H9 (cell line): ENCODE results near the gene SCN4A. TPM values are rescaled to one million over a fixed set of nuclear protein-coding genes. Genes with fewer than 3 reads are reported as not detected.

Source experiments
- DNase-seq: peaks from one replicate; pipeline ENCODE4 v3.0.0-alpha.2; 2017
- H2AFZ ChIP-seq: one replicate; pipeline ENCODE4 v1.6.1; 2013; ENCODE audit warnings: mild to moderate bottlenecking, low read length, control low read depth, moderate library complexity
- H2AK5ac ChIP-seq: 2 replicates; pipeline ENCODE4 v1.6.1; 2013; ENCODE audit warnings: low read length, control low read depth, mixed read lengths; ENCODE audit not compliant: insufficient read length
- H2BK120ac ChIP-seq: one replicate; pipeline ENCODE4 v1.6.1; 2013; ENCODE audit warnings: low read depth, mild to moderate bottlenecking, low read length, control low read depth, inconsistent platforms; ENCODE audit not compliant: poor library complexity, severe bottlenecking
- H2BK12ac ChIP-seq: 2 replicates; pipeline ENCODE4 v1.6.1; 2013; ENCODE audit warnings: low read length, control low read depth, mixed read lengths, low read depth; ENCODE audit not compliant: insufficient read length
- H2BK15ac ChIP-seq: 2 replicates; pipeline ENCODE4 v1.6.1; 2013; ENCODE audit warnings: low read depth, low read length, control low read depth
- H2BK20ac ChIP-seq: one replicate; pipeline ENCODE4 v1.6.1; 2013; ENCODE audit warnings: low read depth, mild to moderate bottlenecking, low read length, control low read depth, inconsistent platforms; ENCODE audit not compliant: poor library complexity, severe bottlenecking
- H2BK5ac ChIP-seq: 2 replicates; pipeline ENCODE4 v1.6.1; 2013; ENCODE audit warnings: low read length, control low read depth, mixed read lengths; ENCODE audit not compliant: insufficient read length
- H3K14ac ChIP-seq: 2 replicates; pipeline ENCODE4 v1.6.1; 2013; ENCODE audit warnings: low read length, control low read depth; ENCODE audit not compliant: insufficient read depth
- H3K18ac ChIP-seq: 2 replicates; pipeline ENCODE4 v1.6.1; 2013; ENCODE audit warnings: low read depth, mild to moderate bottlenecking, mixed read lengths, low read length, control low read depth; ENCODE audit not compliant: insufficient read length
- H3K23ac ChIP-seq: 2 replicates; pipeline ENCODE4 v1.6.1; 2013; ENCODE audit warnings: low read length, control low read depth, mixed read lengths, low read depth; ENCODE audit not compliant: insufficient read length
- H3K23me2 ChIP-seq: 2 replicates; pipeline ENCODE4 v1.6.1; 2013; ENCODE audit warnings: low read depth, mild to moderate bottlenecking, mixed read lengths, low read length, control low read depth; ENCODE audit not compliant: insufficient read length, poor library complexity, severe bottlenecking
- H3K27ac ChIP-seq: 2 replicates; pipeline ENCODE4 v1.5.1; 2013; ENCODE audit warnings: low read length, control low read depth, mixed read lengths, low read depth; ENCODE audit not compliant: insufficient read length
- H3K27me3 ChIP-seq: 2 replicates; pipeline ENCODE4 v1.6.1; 2013; ENCODE audit warnings: low read length, control low read depth, inconsistent platforms; ENCODE audit not compliant: insufficient read depth
- H3K4ac ChIP-seq: 2 replicates; pipeline ENCODE4 v1.6.1; 2013; ENCODE audit warnings: low read depth, mild to moderate bottlenecking, control low read depth, inconsistent platforms, low read length, moderate library complexity
- H3K4me1 ChIP-seq: 2 replicates; pipeline ENCODE4 v1.6.1; 2013; ENCODE audit warnings: low read length, control low read depth, inconsistent platforms; ENCODE audit not compliant: insufficient read depth
- H3K4me2 ChIP-seq: 2 replicates; pipeline ENCODE4 v1.6.1; 2013; ENCODE audit warnings: low read length, control low read depth, mixed read lengths; ENCODE audit not compliant: insufficient read length, insufficient read depth
- H3K56ac ChIP-seq: 2 replicates; pipeline ENCODE4 v1.6.1; 2013; ENCODE audit warnings: low read depth, mild to moderate bottlenecking, mixed read lengths, low read length, control low read depth; ENCODE audit not compliant: insufficient read length
- H3K79me1 ChIP-seq: 2 replicates; pipeline ENCODE4 v1.6.1; 2013; ENCODE audit warnings: low read depth, mild to moderate bottlenecking, moderate library complexity, low read length, control low read depth, inconsistent platforms; ENCODE audit not compliant: insufficient read depth, poor library complexity, severe bottlenecking
- H3K79me2 ChIP-seq: 2 replicates; pipeline ENCODE4 v1.6.1; 2013; ENCODE audit warnings: low read length, control low read depth, inconsistent platforms; ENCODE audit not compliant: insufficient read depth
- H3K9ac ChIP-seq: 2 replicates; pipeline ENCODE4 v1.6.1; 2013; ENCODE audit warnings: low read length, control low read depth, mixed read lengths; ENCODE audit not compliant: insufficient read length; ENCODE audit errors: extremely low read depth
- H3K9me3 ChIP-seq: one replicate; pipeline ENCODE4 v1.6.1; 2013; ENCODE audit warnings: low read depth, low read length, inconsistent platforms; ENCODE audit not compliant: control insufficient read depth
- H3T11ph ChIP-seq: one replicate; pipeline ENCODE4 v1.6.1; 2013; ENCODE audit warnings: mild to moderate bottlenecking, low read length, control low read depth, inconsistent platforms
- H4K20me1 ChIP-seq: one replicate; pipeline ENCODE4 v1.6.1; 2013; ENCODE audit not compliant: control insufficient read depth, insufficient read length, insufficient read depth
- H4K5ac ChIP-seq: 2 replicates; pipeline ENCODE4 v1.6.1; 2013; ENCODE audit warnings: low read depth, mild to moderate bottlenecking, mixed read lengths, low read length, control low read depth; ENCODE audit not compliant: insufficient read length
- H4K8ac ChIP-seq: replicated peaks from 2 replicates; pipeline ENCODE4 v1.6.1; 2013; ENCODE audit warnings: low read length, control low read depth, mixed read lengths, low read depth; ENCODE audit not compliant: insufficient read length
- H4K91ac ChIP-seq: 2 replicates; pipeline ENCODE4 v1.6.1; 2013; ENCODE audit warnings: low read depth, mild to moderate bottlenecking, moderate library complexity, mixed read lengths, low read length, control low read depth; ENCODE audit not compliant: insufficient read length
- H3K27ac Mint-ChIP-seq, 3 experiments: 2 replicates in 2 of 3; 3 replicates in 1 of 3; pipeline ENCODE4 v1.8.0; 2020 to 2021; ENCODE audit warnings: mixed read lengths in 3 of 3, mild to moderate bottlenecking in 1 of 3, moderate library complexity in 1 of 3
- H3K27me3 Mint-ChIP-seq: 2 replicates; pipeline ENCODE4 v1.8.0; 2021; ENCODE audit warnings: low read depth, mild to moderate bottlenecking, moderate library complexity, mixed read lengths
- H3K36me3 Mint-ChIP-seq, 3 experiments: 2 replicates in 2 of 3; 3 replicates in 1 of 3; pipeline ENCODE4 v1.8.0; 2020 to 2021; ENCODE audit warnings: low read depth in 3 of 3, mixed read lengths in 3 of 3; ENCODE audit not compliant: insufficient read depth in 1 of 3
- H3K4me1 Mint-ChIP-seq, 2 experiments: 2 replicates each; pipeline ENCODE4 v1.8.0; 2020; ENCODE audit warnings: mixed read lengths in 2 of 2
- H3K4me3 Mint-ChIP-seq, 2 experiments: 2 replicates in 1 of 2; 3 replicates in 1 of 2; pipeline ENCODE4 v1.8.0; 2020 to 2021; ENCODE audit warnings: mild to moderate bottlenecking in 2 of 2, mixed read lengths in 2 of 2, moderate library complexity in 1 of 2
- H3K9me3 Mint-ChIP-seq, 2 experiments: 2 replicates in 1 of 2; 3 replicates in 1 of 2; pipeline ENCODE4 v1.8.0; 2020; ENCODE audit warnings: mild to moderate bottlenecking in 2 of 2, mixed read lengths in 2 of 2, moderate library complexity in 1 of 2
- WGBS: extraction: QIAGEN DNeasy Blood & Tissue Kit; methylation state at CpG from one replicate; pipeline ENCODE4 v1.1.7; 2013; ENCODE audit warnings: missing lambda C conversion rate, low lambda C conversion rate, mixed read lengths; ENCODE audit not compliant: insufficient read length; ENCODE audit errors: extremely low coverage; 5-methylcytosine and 5-hydroxymethylcytosine counted together
- total RNA-seq: library from RNA; stranded (reverse); gene quantifications from 2 replicates; pipeline ENCODE4 v1.2.1, GENCODE V29; 2021
- TF ChIP-seq, protein P1 (sequence below): fragments of 200-600 bp; sonication (generic); conservative IDR thresholded peaks from 3 replicates; pipeline ENCODE4 v1.8.0; 2021; ENCODE audit warnings: antibody characterized with exemption, mild to moderate bottlenecking

Gene SCN4A
- total RNA-seq, 1 experiment from 2014 or later, result 5.8 TPM

DNA sequence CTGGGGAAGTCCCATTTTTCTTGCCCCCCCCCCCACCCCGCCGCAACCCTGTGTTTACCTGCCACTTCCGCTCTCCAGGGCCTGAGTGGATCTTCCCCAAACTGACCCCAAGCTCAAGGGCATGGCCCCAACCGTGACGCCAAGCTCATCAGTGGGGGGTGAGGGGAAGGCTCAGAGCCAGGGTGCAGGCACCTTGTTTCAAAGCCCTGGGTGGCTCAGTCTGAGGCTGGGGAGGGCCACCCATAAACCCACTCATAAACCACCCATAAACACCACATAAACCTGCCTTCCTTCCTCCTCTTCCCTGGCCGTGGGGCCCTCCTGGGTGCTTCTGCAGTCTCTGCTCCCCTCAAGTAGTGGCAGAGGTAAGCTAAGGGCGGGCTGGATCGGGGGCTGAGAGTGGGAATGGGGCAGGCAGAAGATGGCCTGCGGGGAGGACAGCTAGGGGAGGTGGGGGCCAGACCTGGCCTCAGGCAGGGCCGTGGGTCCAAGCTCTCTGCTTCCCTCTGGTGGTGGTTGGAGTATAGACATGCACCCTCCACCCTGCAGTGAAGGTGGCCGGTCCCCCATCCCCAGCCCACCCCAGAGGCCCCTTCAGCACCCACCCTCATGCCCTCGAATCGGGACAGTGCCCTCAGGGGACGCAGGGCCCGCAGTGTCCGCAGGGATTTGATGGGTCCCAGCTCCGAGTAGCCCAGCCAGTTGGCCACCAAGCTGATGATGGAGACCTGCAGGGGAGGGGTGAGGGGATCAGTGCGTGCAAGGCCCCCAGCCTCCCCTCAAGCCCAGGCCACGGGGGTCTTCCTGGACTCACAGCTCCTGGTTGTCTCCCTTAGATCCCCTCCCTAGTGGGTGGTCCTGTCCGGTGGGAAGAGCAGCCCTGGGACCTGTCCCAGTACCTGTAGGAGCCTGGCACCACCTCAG lies 26.0 kb downstream of the SCN4A start:
- H3K9me3 ChIP-seq, result no peaks in the 10 kb centered on the region
- no peaks in the 10 kb centered on the region for H3K23me2 ChIP-seq
- H3K27me3 ChIP-seq, result no peaks in the 10 kb centered on the region
- H3K4me1 ChIP-seq, result no peaks in the 10 kb centered on the region
- no peak overlapping the region for H2BK120ac ChIP-seq
- no peak overlapping the region for H3K27ac Mint-ChIP-seq
- no peak overlapping the region for H2BK20ac ChIP-seq
- no peaks in the 10 kb centered on the region for H3K79me1 ChIP-seq
- no peaks in the 10 kb centered on the region for H3K9me3 Mint-ChIP-seq
- H3K18ac ChIP-seq, result no peak overlapping the region
- H4K5ac ChIP-seq, result no peak overlapping the region
- H3K4me1 Mint-ChIP-seq, result peaks cover 2 to 6% of the 10 kb centered on the region in 2 experiments; a peak in 2 of 4 replicates
- no peak overlapping the region for H2BK5ac ChIP-seq
- H3K36me3 Mint-ChIP-seq, result peaks cover under 1 to 18% (median 8%) of the 10 kb centered on the region in 3 experiments; a peak in 6 of 7 replicates
- no peak overlapping the region for H3K27ac ChIP-seq
- peak; percentile 74 for DNase-seq
- H4K91ac ChIP-seq, result no peak overlapping the region
- no peak overlapping the region for H3K4me3 Mint-ChIP-seq
- WGBS, result no CpG with 5 or more reads among the region's 20 CpGs
- no peak overlapping the region for H2AK5ac ChIP-seq
- no peak overlapping the region for H3K23ac ChIP-seq
- no peak overlapping the region for H2BK15ac ChIP-seq
- peaks cover 3% of the 10 kb centered on the region; the same call in 1 of the 2 replicates for H3K27me3 Mint-ChIP-seq
- H3K79me2 ChIP-seq, result no peaks in the 10 kb centered on the region
- H3K14ac ChIP-seq, result no peak overlapping the region
- H2AFZ ChIP-seq, result no peak overlapping the region
- no peak overlapping the region for H3T11ph ChIP-seq
- H3K4me2 ChIP-seq, result no peak overlapping the region
- no peak overlapping the region for H4K8ac ChIP-seq
- no peak overlapping the region for H2BK12ac ChIP-seq
- TF ChIP-seq, protein P1, sequence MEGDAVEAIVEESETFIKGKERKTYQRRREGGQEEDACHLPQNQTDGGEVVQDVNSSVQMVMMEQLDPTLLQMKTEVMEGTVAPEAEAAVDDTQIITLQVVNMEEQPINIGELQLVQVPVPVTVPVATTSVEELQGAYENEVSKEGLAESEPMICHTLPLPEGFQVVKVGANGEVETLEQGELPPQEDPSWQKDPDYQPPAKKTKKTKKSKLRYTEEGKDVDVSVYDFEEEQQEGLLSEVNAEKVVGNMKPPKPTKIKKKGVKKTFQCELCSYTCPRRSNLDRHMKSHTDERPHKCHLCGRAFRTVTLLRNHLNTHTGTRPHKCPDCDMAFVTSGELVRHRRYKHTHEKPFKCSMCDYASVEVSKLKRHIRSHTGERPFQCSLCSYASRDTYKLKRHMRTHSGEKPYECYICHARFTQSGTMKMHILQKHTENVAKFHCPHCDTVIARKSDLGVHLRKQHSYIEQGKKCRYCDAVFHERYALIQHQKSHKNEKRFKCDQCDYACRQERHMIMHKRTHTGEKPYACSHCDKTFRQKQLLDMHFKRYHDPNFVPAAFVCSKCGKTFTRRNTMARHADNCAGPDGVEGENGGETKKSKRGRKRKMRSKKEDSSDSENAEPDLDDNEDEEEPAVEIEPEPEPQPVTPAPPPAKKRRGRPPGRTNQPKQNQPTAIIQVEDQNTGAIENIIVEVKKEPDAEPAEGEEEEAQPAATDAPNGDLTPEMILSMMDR, result peak; percentile 86
- no peak overlapping the region for H3K9ac ChIP-seq
- no peak overlapping the region for H3K4ac ChIP-seq
- H4K20me1 ChIP-seq, result no peaks in the 10 kb centered on the region
- no peak overlapping the region for H3K56ac ChIP-seq
